H1 (cell line): ENCODE measurements around the gene GDPGP1. TPM values are rescaled to one million over a fixed set of nuclear protein-coding genes. Genes with fewer than 3 reads are reported as not detected.
"Not testable (repeated sequence)": the region's sequence is repeated elsewhere in the genome, so short reads cannot be mapped to it uniquely, and the experiment has no call there.

ENCODE experiments used
- CTCF ChIA-PET: fragments of 300-600 bp; sonication (Branson Sonifier 250); formaldehyde crosslinking; loops from one replicate; lab custom pipeline; 2021; ENCODE audit not compliant: partially characterized antibody; lab: Charles Lee
- POLR2A ChIA-PET: fragments of 300-600 bp; sonication (Branson Sonifier 250); formaldehyde crosslinking; loops from one replicate; lab custom pipeline; 2021; ENCODE audit warnings: inconsistent platforms; ENCODE audit not compliant: partially characterized antibody; lab: Charles Lee
- DNase-seq, 2 experiments: peaks; one replicate each; pipeline versions ENCODE4 v3.0.0 to v3.0.0-alpha.2; 2010 to 2022; ENCODE audit warnings: low spot score in 2 of 2, low read depth in 1 of 2, mixed read lengths in 1 of 2
- FAIRE-seq: peaks from 2 replicates; lab custom pipeline; 2011; peaks lifted over from hg19 to GRCh38; lab: Jason Lieb, UNC
- H2AFZ ChIP-seq: 2 replicates; pipeline ENCODE4 v1.8.1; 2012; ENCODE audit warnings: low read length, inconsistent platforms
- H2AK5ac ChIP-seq: 2 replicates; pipeline ENCODE4 v1.6.1; 2013; ENCODE audit warnings: low read depth, low read length
- H2BK120ac ChIP-seq: replicated peaks from 2 replicates; pipeline ENCODE3; 2013; ENCODE audit warnings: low read depth, low read length, inconsistent platforms
- H2BK12ac ChIP-seq: 2 replicates; pipeline ENCODE4 v1.6.1; 2013; ENCODE audit warnings: low read depth, low read length
- H2BK15ac ChIP-seq: 2 replicates; pipeline ENCODE4 v1.6.1; 2013; ENCODE audit warnings: low read length
- H2BK20ac ChIP-seq: 2 replicates; pipeline ENCODE4 v1.6.1; 2013; ENCODE audit warnings: low read length
- H2BK5ac ChIP-seq: 2 replicates; pipeline ENCODE4 v1.6.1; 2013; ENCODE audit warnings: low read depth, low read length
- H3K14ac ChIP-seq: 2 replicates; pipeline ENCODE4 v1.6.1; 2013; ENCODE audit warnings: inconsistent platforms; ENCODE audit not compliant: insufficient read length
- H3K18ac ChIP-seq: 2 replicates; pipeline ENCODE4 v1.6.1; 2013; ENCODE audit warnings: low read length; ENCODE audit errors: extremely low read depth
- H3K23ac ChIP-seq: 2 replicates; pipeline ENCODE4 v1.6.1; 2013; ENCODE audit warnings: inconsistent platforms; ENCODE audit not compliant: insufficient read length
- H3K23me2 ChIP-seq: 2 replicates; pipeline ENCODE4 v1.6.1; 2013; ENCODE audit warnings: low read depth, low read length
- H3K27ac ChIP-seq: 2 replicates; pipeline ENCODE4 v1.6.1; 2011; ENCODE audit warnings: low read depth, low read length, inconsistent platforms
- H3K27me3 ChIP-seq, 4 experiments: replicated peaks in 1 of 4; 1 replicate in 1 of 4; 2 replicates in 3 of 4; pipeline versions ENCODE4 v1.6.1 to v1.8.1; 2011 to 2013; ENCODE audit warnings: low read length in 3 of 4, mild to moderate bottlenecking in 3 of 4, inconsistent platforms in 2 of 4, mixed read lengths in 2 of 4, moderate library complexity in 1 of 4; ENCODE audit not compliant: control insufficient read depth in 3 of 4, insufficient read depth in 3 of 4; ENCODE audit errors: extremely low read depth in 1 of 4
- H3K36me3 ChIP-seq, 4 experiments: 2 replicates each; pipeline versions ENCODE4 v1.6.1 to v1.8.1; 2011 to 2013; ENCODE audit warnings: mild to moderate bottlenecking in 4 of 4, low read length in 3 of 4, moderate library complexity in 2 of 4, control low read depth in 1 of 4, inconsistent platforms in 1 of 4; ENCODE audit not compliant: insufficient read depth in 4 of 4, control insufficient read depth in 2 of 4
- H3K4ac ChIP-seq: replicated peaks from 2 replicates; pipeline ENCODE3; 2013; ENCODE audit warnings: low read length, low read depth, mixed read lengths, inconsistent platforms; ENCODE audit not compliant: insufficient read length
- H3K4me1 ChIP-seq, 4 experiments: replicated peaks in 1 of 4; 1 replicate in 1 of 4; 2 replicates in 3 of 4; pipeline versions ENCODE4 v1.6.1 to v1.8.1; 2011 to 2013; ENCODE audit warnings: low read length in 3 of 4, inconsistent platforms in 2 of 4, mixed read lengths in 1 of 4; ENCODE audit not compliant: insufficient read depth in 4 of 4, control insufficient read depth in 3 of 4
- H3K4me2 ChIP-seq, 2 experiments: 2 replicates each; pipeline versions ENCODE4 v1.6.1 to v1.8.1; 2011 to 2013; ENCODE audit warnings: low read depth in 2 of 2, low read length in 2 of 2, control low read depth in 1 of 2, inconsistent platforms in 1 of 2, mild to moderate bottlenecking in 1 of 2; ENCODE audit not compliant: insufficient read depth in 1 of 2
- H3K4me3 ChIP-seq, 4 experiments: fragments of 200-600, 300-600 bp in 1 of 4; sonication (generic), shearing (Covaris generic), sonication (Bioruptor Twin) in 1 of 4; 2 replicates each; pipeline versions ENCODE4 v1.5.1 to v1.8.1; 2011 to 2016; ENCODE audit warnings: low read length in 4 of 4, low read depth in 3 of 4, control low read depth in 2 of 4, inconsistent platforms in 2 of 4, mild to moderate bottlenecking in 2 of 4, mixed read lengths in 1 of 4, moderate library complexity in 1 of 4; ENCODE audit not compliant: insufficient read depth in 2 of 4; ENCODE audit errors: extremely low read depth in 1 of 4
- H3K56ac ChIP-seq: replicated peaks from 2 replicates; pipeline ENCODE3; 2013; ENCODE audit warnings: low read depth, mild to moderate bottlenecking, mixed read lengths, low read length, inconsistent platforms; ENCODE audit not compliant: insufficient read length
- H3K79me1 ChIP-seq: 2 replicates; pipeline ENCODE4 v1.6.1; 2013; ENCODE audit warnings: low read depth, low read length, control low read depth
- H3K79me2 ChIP-seq, 2 experiments: 2 replicates each; pipeline versions ENCODE4 v1.6.1 to v1.8.1; 2012 to 2013; ENCODE audit warnings: low read length in 2 of 2, mild to moderate bottlenecking in 2 of 2, inconsistent platforms in 1 of 2; ENCODE audit not compliant: insufficient read depth in 2 of 2, control insufficient read depth in 1 of 2
- H3K9ac ChIP-seq, 4 experiments: replicated peaks in 1 of 4; 1 replicate in 1 of 4; 2 replicates in 3 of 4; pipeline versions ENCODE4 v1.6.1 to v1.8.1; 2011 to 2013; ENCODE audit warnings: low read depth in 3 of 4, low read length in 3 of 4, control low read depth in 2 of 4, mild to moderate bottlenecking in 2 of 4, moderate library complexity in 2 of 4, inconsistent platforms in 1 of 4; ENCODE audit errors: extremely low read depth in 1 of 4
- H3K9me3 ChIP-seq, 2 experiments: 2 replicates each; pipeline versions ENCODE4 v1.6.1 to v1.8.1; 2012 to 2013; ENCODE audit warnings: mild to moderate bottlenecking in 2 of 2, moderate library complexity in 2 of 2, control low read depth in 1 of 2, inconsistent platforms in 1 of 2, low read depth in 1 of 2, low read length in 1 of 2, mixed read lengths in 1 of 2; ENCODE audit not compliant: insufficient read depth in 2 of 2
- H4K20me1 ChIP-seq, 2 experiments: replicated peaks in 1 of 2; 2 replicates each; pipeline versions ENCODE3 to v1.8.1; 2011 to 2013; ENCODE audit warnings: inconsistent platforms in 2 of 2, low read length in 2 of 2, mild to moderate bottlenecking in 1 of 2; ENCODE audit not compliant: insufficient read depth in 2 of 2, control insufficient read depth in 1 of 2
- H4K5ac ChIP-seq: 2 replicates; pipeline ENCODE4 v1.6.1; 2013; ENCODE audit warnings: low read length, low read depth, mixed read lengths, inconsistent platforms; ENCODE audit not compliant: insufficient read length
- H4K8ac ChIP-seq: 2 replicates; pipeline ENCODE4 v1.8.0; 2013; ENCODE audit warnings: mild to moderate bottlenecking, moderate library complexity, low read length, inconsistent platforms; ENCODE audit not compliant: insufficient read depth; ENCODE audit errors: extremely low read depth
- H4K91ac ChIP-seq: replicated peaks from 2 replicates; pipeline ENCODE3; 2013; ENCODE audit warnings: low read length, mixed read lengths, inconsistent platforms; ENCODE audit not compliant: insufficient read length
- CEBPB ChIP-seq: IDR thresholded peaks from 2 replicates; pipeline ENCODE4 v1.6.1; 2012; ENCODE audit warnings: low read depth, low read length
- POLR2A ChIP-seq, 2 experiments: IDR thresholded peaks; 1 replicate in 1 of 2; 2 replicates in 1 of 2; pipeline ENCODE4 v1.6.1; 2011; ENCODE audit warnings: low read depth in 2 of 2, low read length in 2 of 2, mild to moderate bottlenecking in 2 of 2; ENCODE audit errors: control extremely low read depth in 1 of 2
- SIRT6 ChIP-seq: IDR thresholded peaks from one replicate; pipeline ENCODE4 v1.7.1; 2012; ENCODE audit warnings: low read length, inconsistent platforms
- SP1 ChIP-seq: IDR thresholded peaks from 2 replicates; pipeline ENCODE4 v1.6.1; 2011; ENCODE audit warnings: low read depth, low read length
- SUZ12 ChIP-seq: fragments of 200-600 bp; sonication (generic); IDR thresholded peaks from 2 replicates; pipeline ENCODE4 v1.6.1; 2012; ENCODE audit warnings: mild to moderate bottlenecking, inconsistent platforms, low read length, moderate library complexity, mixed read lengths
- TAF1 ChIP-seq: IDR thresholded peaks from 2 replicates; pipeline ENCODE4 v1.6.1; 2011; ENCODE audit warnings: mild to moderate bottlenecking, low read depth, low read length
- TEAD4 ChIP-seq: IDR thresholded peaks from 2 replicates; pipeline ENCODE4 v1.6.1; 2012; ENCODE audit warnings: low read depth, low read length, inconsistent platforms, mixed read lengths
- WGBS, 2 experiments: shearing (Covaris generic) in 1 of 2; methylation state at CpG; one replicate each; pipeline versions ENCODE4 v1.1.6 to v1.1.7; 2013 to 2015; ENCODE audit warnings: low lambda C conversion rate in 2 of 2, mixed read lengths in 2 of 2, inconsistent platforms in 1 of 2, low coverage in 1 of 2, missing lambda C conversion rate in 1 of 2; ENCODE audit not compliant: insufficient replicate concordance in 2 of 2, insufficient coverage in 1 of 2, insufficient read length in 1 of 2; ENCODE audit errors: extremely low coverage in 1 of 2, missing lambda C conversion rate in 1 of 2; 5-methylcytosine and 5-hydroxymethylcytosine counted together
- polyA plus RNA-seq, 7 experiments: library from polyadenylated mRNA; depleted of rRNA in 3 of 7; stranded (reverse) in 5 of 7; unstranded in 2 of 7; fragments of >200 nt in 5 of 7; fragments of 200-250 nt in 2 of 7; gene quantifications; 1 replicate in 5 of 7; 2 replicates in 1 of 7; 4 replicates in 1 of 7; pipeline versions ENCODE4 v1.2.1 to v1.2.3, GENCODE V29; 2011 to 2013; ENCODE audit warnings: missing spikeins in 2 of 7, mixed read lengths in 2 of 7
- total RNA-seq: library from RNA; stranded (reverse); fragmentation: NEBNext Ultra II Directional; extraction: Animal tissue kit (Norgen Biotek cat#: 25700); gene quantifications from 2 replicates; pipeline ENCODE4 v1.2.1, GENCODE V29; 2021

Gene GDPGP1
- total and polyA plus RNA-seq, 2 of the 8 experiments (the other 6 are each of a cell fraction or from before 2014, with no cell fraction given): 1.8 to 5.6 TPM

GRCh38 chr15:90187257-90187868 lies 46.6 kb upstream of the GDPGP1 start (continued):
- TF ChIP-seq TEAD4 (no peak), POLR2A (IDR thresholded peaks at IDR 0.05; ENCODE audit: control extremely low read depth in 1 of 2, low read depth in 2 of 2, low read length in 2 of 2) (no peak), TAF1 (no peak), SP1 (no peak), CEBPB (no peak), SUZ12 (no peak), SIRT6 (no peak)

GRCh38 chr15:90188065-90188464 lies 45.9 kb upstream of the GDPGP1 start:
- H3K79me2 ChIP-seq: not testable (repeated sequence)

More at GRCh38 chr15:90188065-90188464, 45.9 kb upstream of the GDPGP1 start:
- 88% methylated on average over 7 of the region's 7 CpGs; no CpG with 5 or more reads in 1 of the 2 experiments for WGBS, 2 experiments
- H3K23ac ChIP-seq, H3K14ac ChIP-seq, H2BK15ac ChIP-seq, H3K18ac ChIP-seq, DNase-seq, H3K4me2 ChIP-seq, FAIRE-seq, H4K8ac ChIP-seq, H3K56ac ChIP-seq, H3K27me3 ChIP-seq, H4K91ac ChIP-seq, H4K20me1 ChIP-seq, H3K9ac ChIP-seq, H2BK20ac ChIP-seq, H3K23me2 ChIP-seq, H3K27ac ChIP-seq, H3K9me3 ChIP-seq, H4K5ac ChIP-seq, H3K4ac ChIP-seq, H2AK5ac ChIP-seq, H2AFZ ChIP-seq, H3K79me1 ChIP-seq, H3K4me3 ChIP-seq, H3K36me3 ChIP-seq, H2BK12ac ChIP-seq, H2BK120ac ChIP-seq, H2BK5ac ChIP-seq: not testable (repeated sequence)
- H3K4me1 ChIP-seq: peaks cover 0 to 15% (median 11%) of the 10 kb centered on the region in 4 experiments; a peak in 6 of 7 replicates
- ChIA-PET POLR2A (interaction anchor here (0.8 to 3.8 kb wide), 2 partner anchors 11 to 13 kb away, joined by 4 to 16 read pairs; partner anchors contain the start of gene SEMA4B), CTCF (interaction anchor here (0.8 to 2.0 kb wide), 4 partner anchors 26 to 113 kb away, joined by 3 to 8 read pairs (median 5); no protein-coding TSS in a partner anchor)
